CD14-positive monocyte (primary cell): ENCODE data around the gene JAK1. TPM values are rescaled to one million over a fixed set of nuclear protein-coding genes. Genes with fewer than 3 reads are reported as not detected.

ENCODE experiments used
- DNase-seq, 3 donors: peaks; one replicate each; pipeline ENCODE4 v3.0.0-alpha.2; 2011 to 2022
- H2AFZ ChIP-seq: 2 replicates; pipeline ENCODE4 v1.6.0; 2012; ENCODE audit warnings: mild to moderate bottlenecking, low read depth, low read length, inconsistent platforms; ENCODE audit not compliant: insufficient read depth, poor library complexity, severe bottlenecking
- H3K27ac ChIP-seq, 2 donors: 1 replicate in 1 of 2; 2 replicates in 1 of 2; pipeline ENCODE4 v1.5.1; 2012 to 2013; ENCODE audit warnings: low read length in 2 of 2, control low read depth in 1 of 2, inconsistent platforms in 1 of 2, low read depth in 1 of 2, mild to moderate bottlenecking in 1 of 2
- H3K27me3 ChIP-seq, 2 donors: one replicate each; pipeline versions ENCODE4 v1.6.0 to v1.6.1; 2011 to 2013; ENCODE audit warnings: low read length in 2 of 2; ENCODE audit not compliant: control insufficient read depth in 2 of 2, insufficient read depth in 2 of 2
- H3K36me3 ChIP-seq, 2 donors: replicated peaks in 1 of 2; 1 replicate in 1 of 2; 2 replicates in 1 of 2; pipeline versions ENCODE4 v1.5.1 to v1.6.1; 2012 to 2013; ENCODE audit warnings: low read length in 2 of 2, control low read depth in 1 of 2, inconsistent platforms in 1 of 2, mild to moderate bottlenecking in 1 of 2; ENCODE audit not compliant: insufficient read depth in 2 of 2, control insufficient read depth in 1 of 2
- H3K4me1 ChIP-seq, 2 donors: 1 replicate in 1 of 2; 2 replicates in 1 of 2; pipeline versions ENCODE4 v1.5.1 to v1.6.1; 2012 to 2013; ENCODE audit warnings: low read length in 2 of 2, control low read depth in 1 of 2, inconsistent platforms in 1 of 2, mild to moderate bottlenecking in 1 of 2, moderate library complexity in 1 of 2; ENCODE audit not compliant: insufficient read depth in 2 of 2, control insufficient read depth in 1 of 2
- H3K4me2 ChIP-seq: replicated peaks from 2 replicates; pipeline ENCODE3; 2012; ENCODE audit warnings: low read length, moderate library complexity, mild to moderate bottlenecking; ENCODE audit not compliant: poor library complexity, severe bottlenecking; ENCODE audit errors: extremely low read depth
- H3K4me3 ChIP-seq, 3 experiments: fragments of 200-600 bp in 1 of 3; sonication (generic) in 1 of 3; replicated peaks in 1 of 3; 1 replicate in 2 of 3; 2 replicates in 1 of 3; pipeline ENCODE4 v1.5.1; 2011 to 2013; ENCODE audit warnings: low read length in 3 of 3, mild to moderate bottlenecking in 3 of 3, control low read depth in 2 of 3, low read depth in 2 of 3, inconsistent platforms in 1 of 3, moderate library complexity in 1 of 3
- H3K79me2 ChIP-seq: 2 replicates; pipeline ENCODE4 v1.6.0; 2012; ENCODE audit warnings: mild to moderate bottlenecking, control low read depth, inconsistent platforms, low read length, moderate library complexity; ENCODE audit not compliant: insufficient read depth
- H3K9ac ChIP-seq: 2 replicates; pipeline ENCODE4 v1.6.0; 2017; ENCODE audit warnings: low read length, mild to moderate bottlenecking; ENCODE audit not compliant: insufficient read depth, poor library complexity, severe bottlenecking
- H3K9me3 ChIP-seq, 2 donors: replicated peaks in 1 of 2; 1 replicate in 1 of 2; 2 replicates in 1 of 2; pipeline versions ENCODE4 v1.5.1 to v1.6.1; 2012 to 2013; ENCODE audit warnings: low read length in 2 of 2, control low read depth in 1 of 2; ENCODE audit not compliant: control insufficient read depth in 1 of 2, insufficient read depth in 1 of 2
- H4K20me1 ChIP-seq: 2 replicates; pipeline ENCODE4 v1.6.0; 2012; ENCODE audit warnings: mild to moderate bottlenecking, low read length, control low read depth, moderate library complexity; ENCODE audit not compliant: insufficient read depth
- H3K27ac Mint-ChIP-seq, 7 donors: one replicate each; pipeline ENCODE4 v1.8.0; 2020; ENCODE audit warnings: mild to moderate bottlenecking in 7 of 7, mixed read lengths in 7 of 7, moderate library complexity in 6 of 7, inconsistent platforms in 2 of 7
- H3K27me3 Mint-ChIP-seq, 3 donors: one replicate each; pipeline ENCODE4 v1.8.0; 2021 to 2022; ENCODE audit warnings: low read depth in 3 of 3, mild to moderate bottlenecking in 3 of 3, mixed read lengths in 3 of 3, moderate library complexity in 3 of 3, inconsistent platforms in 1 of 3
- H3K36me3 Mint-ChIP-seq, 2 donors: one replicate each; pipeline ENCODE4 v1.8.0; 2020; ENCODE audit warnings: mixed read lengths in 2 of 2, inconsistent platforms in 1 of 2, mild to moderate bottlenecking in 1 of 2
- H3K4me1 Mint-ChIP-seq: one replicate; pipeline ENCODE4 v1.8.0; 2020; ENCODE audit warnings: mild to moderate bottlenecking, mixed read lengths
- H3K4me3 Mint-ChIP-seq, 2 donors: one replicate each; pipeline ENCODE4 v1.8.0; 2020; ENCODE audit warnings: mild to moderate bottlenecking in 2 of 2, mixed read lengths in 2 of 2, moderate library complexity in 1 of 2
- H3K9me3 Mint-ChIP-seq, 7 donors: one replicate each; pipeline ENCODE4 v1.8.0; 2020 to 2022; ENCODE audit warnings: mixed read lengths in 7 of 7, mild to moderate bottlenecking in 6 of 7, moderate library complexity in 6 of 7, inconsistent platforms in 2 of 7
- WGBS: methylation state at CpG from one replicate; pipeline ENCODE4 v1.1.5; 2013; ENCODE audit warnings: missing lambda C conversion rate; ENCODE audit not compliant: insufficient coverage; 5-methylcytosine and 5-hydroxymethylcytosine counted together
- intact Hi-C, 2 donors: fragments of 100-400 bp; cut with micrococcal nuclease; formaldehyde crosslinking; loops; one replicate each; pipeline versions ENCODE4 v1.15.0 to v1.15.1; 2023
- polyA plus RNA-seq, 3 donors: library from polyadenylated mRNA; depleted of rRNA in 1 of 3; unstranded in 2 of 3; stranded (reverse) in 1 of 3; fragments of 300-500 nt in 2 of 3; fragments of >200 nt in 1 of 3; fragmentation: Illumina TruSeq in 2 of 3; gene quantifications; 1 replicate in 2 of 3; 2 replicates in 1 of 3; pipeline ENCODE4 v1.2.3, GENCODE V29; 2012 to 2021
- TF ChIP-seq, protein P1 (sequence below): fragments of 200-600 bp; IDR thresholded peaks from one replicate; pipeline ENCODE4 v1.8.0; 2022; ENCODE audit warnings: antibody characterized with exemption, mild to moderate bottlenecking

Gene JAK1
- polyA plus RNA-seq, 3 donors: 43.1 to 76.2 (median 72.6) TPM

- WGBS: 100% methylated on average over 4 of the region's 7 CpGs
- H3K4me3 Mint-ChIP-seq: no peak overlapping the region
- DNase-seq: peak in 1 of 3 donors; percentile 9
- Histone ChIP-seq H3K9ac (no peak overlapping the region), H3K36me3 (peaks cover 75 to 96% of the 10 kb centered on the region in 2 donors), H3K79me2 (no peaks in the 10 kb centered on the region), H3K9me3 (no peaks in the 10 kb centered on the region), H3K27me3 (no peaks in the 10 kb centered on the region), H3K4me1 (peaks cover 2 to 4% of the 10 kb centered on the region in 2 donors), H4K20me1 (no peaks in the 10 kb centered on the region), H3K4me2 (no peak overlapping the region), H3K27ac (peak overlapping the region in 1 of 2 donors; percentile 15), H3K4me3 (no peak overlapping the region), H2AFZ (no peak overlapping the region)
- no peak overlapping the region for H3K27ac Mint-ChIP-seq
- peaks cover 11% of the 10 kb centered on the region for H3K4me1 Mint-ChIP-seq
- intact Hi-C loops: no loop called here
- peaks cover 0 to 3% (median 0%) of the 10 kb centered on the region in 3 donors for H3K27me3 Mint-ChIP-seq
- peaks cover 93% of the 10 kb centered on the region in 2 donors for H3K36me3 Mint-ChIP-seq
- H3K9me3 Mint-ChIP-seq: no peaks in the 10 kb centered on the region
- TF ChIP-seq, protein P1, sequence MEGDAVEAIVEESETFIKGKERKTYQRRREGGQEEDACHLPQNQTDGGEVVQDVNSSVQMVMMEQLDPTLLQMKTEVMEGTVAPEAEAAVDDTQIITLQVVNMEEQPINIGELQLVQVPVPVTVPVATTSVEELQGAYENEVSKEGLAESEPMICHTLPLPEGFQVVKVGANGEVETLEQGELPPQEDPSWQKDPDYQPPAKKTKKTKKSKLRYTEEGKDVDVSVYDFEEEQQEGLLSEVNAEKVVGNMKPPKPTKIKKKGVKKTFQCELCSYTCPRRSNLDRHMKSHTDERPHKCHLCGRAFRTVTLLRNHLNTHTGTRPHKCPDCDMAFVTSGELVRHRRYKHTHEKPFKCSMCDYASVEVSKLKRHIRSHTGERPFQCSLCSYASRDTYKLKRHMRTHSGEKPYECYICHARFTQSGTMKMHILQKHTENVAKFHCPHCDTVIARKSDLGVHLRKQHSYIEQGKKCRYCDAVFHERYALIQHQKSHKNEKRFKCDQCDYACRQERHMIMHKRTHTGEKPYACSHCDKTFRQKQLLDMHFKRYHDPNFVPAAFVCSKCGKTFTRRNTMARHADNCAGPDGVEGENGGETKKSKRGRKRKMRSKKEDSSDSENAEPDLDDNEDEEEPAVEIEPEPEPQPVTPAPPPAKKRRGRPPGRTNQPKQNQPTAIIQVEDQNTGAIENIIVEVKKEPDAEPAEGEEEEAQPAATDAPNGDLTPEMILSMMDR: no peak
These were observed 114.7 kb downstream of the JAK1 start for GRCh38 chr1:64851664-64852063.

GRCh38 chr1:64850846-64851245 is 115.5 kb downstream of the JAK1 start:
- peaks cover 7% of the 10 kb centered on the region for H3K4me1 Mint-ChIP-seq
- H3K9me3 Mint-ChIP-seq: no peaks in the 10 kb centered on the region
- intact Hi-C loops: no loop called here
- H3K36me3 Mint-ChIP-seq: peaks cover 93 to 94% of the 10 kb centered on the region in 2 donors
- TF ChIP-seq, protein P1: no peak
- Histone ChIP-seq H3K4me1 (no peaks in the 10 kb centered on the region), H2AFZ (no peak overlapping the region), H3K4me3 (no peak overlapping the region), H3K79me2 (no peaks in the 10 kb centered on the region), H4K20me1 (no peaks in the 10 kb centered on the region), H3K27me3 (no peaks in the 10 kb centered on the region), H3K4me2 (no peak overlapping the region), H3K36me3 (peaks cover 79 to 96% of the 10 kb centered on the region in 2 donors), H3K9me3 (no peaks in the 10 kb centered on the region), H3K27ac (peak overlapping the region in 1 of 2 donors; percentile 20), H3K9ac (no peak overlapping the region)
- 93% methylated on average over 5 of the region's 10 CpGs for WGBS
- H3K4me3 Mint-ChIP-seq: no peak overlapping the region
- H3K27ac Mint-ChIP-seq: peak overlapping the region in 2 of 7 donors; percentile 46 to 67
- H3K27me3 Mint-ChIP-seq: peaks cover 0 to 3% (median 0%) of the 10 kb centered on the region in 3 donors
- DNase-seq: no peak
